ENCODE measurements around the gene IL11. TPM values are rescaled to one million over a fixed set of nuclear protein-coding genes. Genes with fewer than 3 reads are reported as not detected.

The IL11 gene
- total RNA-seq, 2 donors from 2014 or later, result 0.92 TPM; not detected in 1

GRCh38 chr19:55392820-55393761 is 22.8 kb upstream of the IL11 start:
- no peak overlapping the region for H3K27ac ChIP-seq
- no peaks in the 10 kb centered on the region for H3K27me3 ChIP-seq (replicated peaks; ENCODE audit: insufficient read depth)
- ATAC-seq (ENCODE audit: insufficient number of reproducible peaks, low FRiP score, low read depth) (no peak), DNase-seq (ENCODE audit: low spot score) (no peak)
- H3K36me3 ChIP-seq, result peaks cover 2% of the 10 kb centered on the region
- no peaks in the 10 kb centered on the region for H3K9me3 ChIP-seq
- no peak overlapping the region for H3K4me3 ChIP-seq
- H3K4me1 ChIP-seq (ENCODE audit: control insufficient read depth in 1 of 2, low read depth in 2 of 2), result peaks cover 2 to 18% of the 10 kb centered on the region in 2 donors
- TF ChIP-seq CTCF (IDR thresholded peaks at IDR 0.05), result no peak

- H3K4me3 ChIP-seq, result no peak overlapping the region
- ATAC-seq (ENCODE audit: insufficient number of reproducible peaks, low FRiP score, low read depth) (no peak), DNase-seq (ENCODE audit: low spot score) (no peak)
- no peaks in the 10 kb centered on the region for H3K9me3 ChIP-seq
- no peak overlapping the region for H3K27ac ChIP-seq
- no peaks in the 10 kb centered on the region for H3K27me3 ChIP-seq (replicated peaks; ENCODE audit: insufficient read depth)
- peaks cover 9% of the 10 kb centered on the region for H3K36me3 ChIP-seq
- peaks cover 13 to 29% of the 10 kb centered on the region in 2 donors for H3K4me1 ChIP-seq (ENCODE audit: control insufficient read depth in 1 of 2, low read depth in 2 of 2)
- TF ChIP-seq CTCF (IDR thresholded peaks at IDR 0.05), result no peak
Measured at GRCh38 chr19:55391702-55392615, 21.7 kb upstream of the IL11 start.

GRCh38 chr19:55391191-55391670 is 21.0 kb upstream of the IL11 start:
- Histone ChIP-seq H3K4me1 (ENCODE audit: control insufficient read depth in 1 of 2, low read depth in 2 of 2) (peaks cover 18 to 36% of the 10 kb centered on the region in 2 donors), H3K27ac (no peak overlapping the region), H3K9me3 (no peaks in the 10 kb centered on the region), H3K27me3 (replicated peaks; ENCODE audit: insufficient read depth) (no peaks in the 10 kb centered on the region), H3K4me3 (no peak overlapping the region), H3K36me3 (peaks cover 9% of the 10 kb centered on the region)
- DNase-seq (ENCODE audit: low spot score) (no peak), ATAC-seq (ENCODE audit: insufficient number of reproducible peaks, low FRiP score, low read depth) (no peak)
- no peak for TF ChIP-seq CTCF (IDR thresholded peaks at IDR 0.05)

- Histone ChIP-seq H3K36me3 (peaks cover 9% of the 10 kb centered on the region), H3K27me3 (replicated peaks; ENCODE audit: insufficient read depth) (no peaks in the 10 kb centered on the region), H3K4me1 (ENCODE audit: control insufficient read depth in 1 of 2, low read depth in 2 of 2) (peaks cover 18 to 37% of the 10 kb centered on the region in 2 donors), H3K4me3 (no peak overlapping the region), H3K9me3 (no peaks in the 10 kb centered on the region), H3K27ac (no peak overlapping the region)
- no peak for DNase-seq (ENCODE audit: low spot score)
- no peak for ATAC-seq (ENCODE audit: insufficient number of reproducible peaks, low FRiP score, low read depth)
- TF ChIP-seq CTCF (IDR thresholded peaks at IDR 0.05), result no peak
Measured at GRCh38 chr19:55390461-55390880, 20.2 kb upstream of the IL11 start.

All from thoracic aorta (tissue), 2 donors.